Right lung (tissue), 5 donors: ENCODE measurements around the gene RBL1. TPM values are rescaled to one million over a fixed set of nuclear protein-coding genes. Genes with fewer than 3 reads are reported as not detected.
"Not testable (repeated sequence)": the region's sequence is repeated elsewhere in the genome, so short reads cannot be mapped to it uniquely, and the experiment has no call there.

Experiments
- DNase-seq, 2 donors: peaks; one replicate each; pipeline ENCODE4 v3.0.0-alpha.2; 2013
- polyA plus RNA-seq, 5 donors: library from polyadenylated mRNA; unstranded; fragments of 120-200 nt; gene quantifications; one replicate each; pipeline versions ENCODE4 v1.2.1 to v1.2.3, GENCODE V29; 2013; ENCODE audit warnings: inconsistent platforms in 1 of 5, low replicate concordance in 1 of 5; ENCODE audit not compliant: insufficient read length in 5 of 5, insufficient read depth in 1 of 5

RBL1 gene
- polyA plus RNA-seq, 5 donors: 7.6 to 16.5 (median 12.3) TPM

- no peak for DNase-seq
These were observed 97.1 kb downstream of the RBL1 start for GRCh38 chr20:36998652-36999051.

GRCh38 chr20:36997121-36997520 lies 98.7 kb downstream of the RBL1 start:
- no peak for DNase-seq

GRCh38 chr20:36994221-36994620 lies 101.6 kb downstream of the RBL1 start:
- DNase-seq: not testable (repeated sequence)

DNA sequence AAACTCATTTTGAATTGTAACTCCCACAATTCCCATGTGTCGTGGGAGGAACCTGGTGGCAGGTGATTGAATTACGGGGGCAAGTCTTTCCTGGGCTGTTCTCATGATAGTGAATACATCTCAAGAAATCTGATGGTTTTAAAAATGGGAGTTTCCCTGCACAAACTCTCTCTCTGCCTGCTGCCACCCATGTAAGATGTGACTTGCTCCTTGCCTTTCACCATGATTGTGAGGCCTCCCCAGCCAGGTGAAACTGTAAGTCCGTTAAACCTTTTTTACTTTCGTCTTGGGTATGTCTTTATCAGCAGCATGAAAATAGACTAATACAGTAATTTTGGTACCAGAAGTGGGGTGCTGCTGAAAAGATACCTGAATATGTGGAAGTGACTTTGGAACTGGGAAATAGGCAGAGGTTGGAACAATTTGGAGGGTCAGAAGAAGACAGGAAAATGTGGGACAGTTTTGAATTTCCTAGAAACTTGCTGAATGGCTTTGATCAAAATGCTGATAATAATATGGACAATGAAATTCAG lies 102.9 kb downstream of the RBL1 start:
- no peak for DNase-seq

GRCh38 chr20:36991703-36992102 lies 104.1 kb downstream of the RBL1 start:
- no peak for DNase-seq

GRCh38 chr20:36989797-36990196 lies 106.0 kb downstream of the RBL1 start:
- DNase-seq: no peak

DNA sequence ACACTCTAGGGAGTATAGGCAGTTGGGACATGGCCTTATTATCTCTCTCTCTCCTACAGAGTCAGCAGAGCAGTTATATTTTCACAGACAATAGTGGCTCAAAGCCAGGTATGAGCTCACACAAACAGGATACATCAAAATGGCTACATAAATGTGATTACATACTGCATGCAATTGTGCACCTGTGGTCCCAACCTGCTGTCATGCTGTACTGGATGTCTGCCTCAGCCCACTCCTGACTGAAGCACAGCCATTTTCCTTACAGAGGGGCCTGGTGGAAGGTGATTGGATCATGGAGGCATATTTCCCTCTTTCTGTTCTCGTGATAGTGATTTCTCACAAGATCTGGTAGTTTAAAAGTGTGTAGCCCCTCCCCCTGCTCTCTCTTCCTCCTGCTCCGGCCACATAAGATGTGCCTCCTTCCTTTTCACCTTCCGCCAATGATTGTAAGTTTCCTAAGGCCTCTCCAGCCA lies 107.3 kb downstream of the RBL1 start:
- peak in 1 of 2 donors; percentile 15 for DNase-seq

GRCh38 chr20:36984257-36984638 lies 111.5 kb downstream of the RBL1 start:
- no peak for DNase-seq

GRCh38 chr20:36975099-36975818 lies 120.5 kb downstream of the RBL1 start:
- no peak for DNase-seq

- no peak for DNase-seq
These were observed 121.1 kb downstream of the RBL1 start for GRCh38 chr20:36974660-36975059.

DNA sequence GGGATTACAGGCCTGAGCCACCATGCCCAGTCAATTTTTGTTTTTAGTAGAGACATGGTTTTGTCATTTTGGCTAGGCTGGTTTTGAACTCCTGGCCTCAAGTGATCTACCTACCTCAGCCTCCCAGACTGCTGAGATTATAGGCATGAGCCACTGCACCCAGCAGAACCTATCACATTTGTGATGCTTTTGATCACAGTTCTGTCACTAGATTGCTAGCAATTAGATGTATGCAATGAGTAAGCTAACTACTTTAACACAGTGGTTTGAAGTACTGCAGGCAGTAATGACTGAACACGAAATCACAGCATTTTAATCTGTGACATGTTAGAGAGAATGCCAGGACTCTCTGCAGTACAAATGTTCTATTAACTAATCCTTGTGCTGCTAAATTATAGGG lies 124.7 kb downstream of the RBL1 start:
- no peak for DNase-seq

- DNase-seq: no peak
These were observed 126.2 kb downstream of the RBL1 start for GRCh38 chr20:36969478-36970186.

- DNase-seq: no peak
These were observed 126.7 kb downstream of the RBL1 start for GRCh38 chr20:36969051-36969450.

DNA sequence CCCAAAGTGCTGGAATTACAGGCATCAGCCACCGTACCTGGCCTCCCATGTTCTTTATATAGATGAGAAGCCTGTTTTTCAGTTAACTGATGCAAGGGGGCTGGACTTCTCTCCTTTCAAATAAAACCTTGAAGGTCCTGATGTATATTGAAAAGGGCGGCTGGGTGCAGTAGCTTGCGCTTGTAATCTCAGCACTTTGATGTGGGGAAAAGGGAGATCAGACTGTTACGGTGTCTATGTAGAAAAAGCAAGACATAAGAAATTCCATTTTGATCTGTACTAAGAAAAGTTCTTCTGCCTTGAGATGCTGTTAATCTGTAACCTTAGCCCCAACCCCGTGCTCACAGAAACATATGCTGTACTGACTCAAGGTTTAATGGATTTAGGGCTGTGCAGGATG lies 128.2 kb downstream of the RBL1 start:
- no peak for DNase-seq

GRCh38 chr20:36966965-36967364 lies 128.8 kb downstream of the RBL1 start:
- DNase-seq: not testable (repeated sequence)

DNA sequence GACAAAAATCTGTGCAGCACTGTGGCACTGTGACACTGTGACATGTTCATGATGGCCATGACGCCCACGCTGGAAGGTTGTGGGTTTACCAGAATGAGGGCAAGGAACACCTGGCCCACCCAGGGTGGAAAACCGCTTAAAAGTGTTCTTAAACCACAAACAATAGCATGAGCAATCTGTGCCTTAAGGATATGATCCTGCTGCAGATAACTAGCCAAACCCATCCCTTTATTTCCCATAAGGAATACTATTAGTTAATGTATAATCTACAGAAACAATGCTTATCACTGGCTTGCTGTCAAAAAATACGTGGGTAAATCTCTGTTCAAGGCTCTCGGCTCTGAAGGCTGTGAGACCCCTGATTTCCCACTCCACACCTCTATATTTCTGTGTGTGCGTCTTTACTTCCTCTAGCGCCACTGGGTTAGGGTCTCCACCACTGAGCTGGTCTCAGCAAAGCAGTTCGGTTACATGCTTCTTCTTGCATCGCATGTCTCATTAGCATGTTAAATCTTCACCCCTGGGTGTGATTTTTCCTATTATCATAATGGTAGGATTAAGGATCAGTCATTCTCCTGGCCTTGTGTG lies 133.3 kb downstream of the RBL1 start:
- DNase-seq: not testable (repeated sequence)

- DNase-seq: no peak
These were observed 136.6 kb downstream of the RBL1 start for GRCh38 chr20:36959242-36959641.

GRCh38 chr20:36957875-36958667 lies 137.7 kb downstream of the RBL1 start:
- no peak for DNase-seq

- no peak for DNase-seq
These were observed 139.1 kb downstream of the RBL1 start for GRCh38 chr20:36956674-36957073.

DNA sequence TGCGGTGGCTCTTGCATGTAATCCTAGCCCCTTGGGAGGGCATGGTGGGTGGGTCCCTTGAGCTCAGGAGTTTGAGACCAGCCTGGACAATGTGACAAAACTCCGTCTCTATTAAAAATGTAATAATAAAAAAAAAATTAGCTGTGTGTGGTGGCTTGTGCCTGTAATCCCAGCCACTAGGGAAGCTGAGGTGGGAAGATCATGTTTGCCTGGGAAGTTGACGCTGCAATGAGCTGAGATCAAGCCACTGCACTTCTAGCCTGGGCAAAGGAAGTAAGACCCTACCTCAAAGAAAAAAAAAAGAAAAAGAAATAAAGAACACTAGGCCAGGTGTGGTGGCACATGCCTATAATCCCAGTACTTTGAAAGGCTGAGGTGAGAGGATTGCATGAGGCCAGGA lies 139.8 kb downstream of the RBL1 start:
- no peak for DNase-seq

GRCh38 chr20:36951979-36952738 lies 143.6 kb downstream of the RBL1 start:
- DNase-seq: no peak
